ENCODE data around the gene ATP2C1. TPM values are rescaled to one million over a fixed set of nuclear protein-coding genes. Genes with fewer than 3 reads are reported as not detected.

Gene ATP2C1
- total and polyA plus RNA-seq, 2 of the 4 experiments (the other 2 are of a cell fraction), result 41.4 to 50.2 TPM

DNA sequence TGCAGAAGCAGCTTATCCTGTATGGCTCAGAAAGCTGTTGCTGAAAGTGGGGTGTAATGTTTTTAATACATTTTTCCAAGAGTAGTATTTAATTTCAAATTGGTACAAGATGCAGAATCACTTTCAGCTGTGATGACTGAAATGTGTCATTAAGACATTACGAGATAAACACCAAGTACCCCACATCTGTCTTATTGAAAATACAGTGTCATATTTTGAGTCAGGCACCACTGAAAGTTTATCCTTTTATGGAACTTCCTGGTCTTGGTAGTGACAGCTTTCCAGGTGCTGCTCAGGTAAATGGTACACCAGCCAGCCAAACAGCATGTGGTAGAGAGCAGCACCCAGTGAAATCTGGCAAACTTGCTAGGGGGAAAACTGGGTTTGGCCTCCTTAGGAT is 115.8 kb downstream of the ATP2C1 start:
- H3K56ac ChIP-seq (ENCODE audit: extremely low read depth, insufficient read depth, low read length), result no peak overlapping the region
- in situ Hi-C loops (cut with MboI; ENCODE audit: low sequenced_read_pairs) (no loop called here), intact Hi-C loops (cut with micrococcal nuclease) (loop anchor here (5.0 kb wide), 1 partner anchor 112 kb away; no protein-coding TSS in a partner anchor), dilution Hi-C loops (cut with HindIII; ENCODE audit: low sequenced_read_pairs, unreplicated experiment) (no loop called here)
- H3K9me3 ChIP-seq (ENCODE audit: control insufficient read depth, insufficient read depth, low read length), result no peaks in the 10 kb centered on the region
- no peak overlapping the region for H2AK5ac ChIP-seq (ENCODE audit: low read depth, low read length)
- no CpG with 5 or more reads among the region's 1 CpG for WGBS, 2 experiments (ENCODE audit: extremely low coverage in 2 of 2, insufficient read length in 1 of 2)
- peaks cover 2% of the 10 kb centered on the region; the same call in 1 of the 2 replicates for H3K4me1 ChIP-seq (ENCODE audit: control insufficient read depth, insufficient read depth, low read length)
- no peaks in the 10 kb centered on the region for H4K20me1 ChIP-seq (ENCODE audit: insufficient read depth, low read length)
- no peak overlapping the region for H2BK120ac ChIP-seq (ENCODE audit: low read depth, low read length)
- no peak overlapping the region for H3K27ac ChIP-seq (ENCODE audit: insufficient read depth, low read length)
- H3K4me2 ChIP-seq (ENCODE audit: low read depth, low read length), result no peak overlapping the region
- peaks cover 0 to 3% of the 10 kb centered on the region in 2 experiments; a peak in 1 of 4 replicates for H3K79me1 ChIP-seq (ENCODE audit: low read depth in 1 of 2, low read length in 2 of 2)
- ChIA-PET POLR2A (ENCODE audit: unreplicated experiment) (no interaction called here), CTCF (interaction anchor here (1.0 kb wide), 1 partner anchor 14 kb away, joined by 3 read pairs; no protein-coding TSS in a partner anchor)
- H3K36me3 ChIP-seq (ENCODE audit: control insufficient read depth, insufficient read depth, low read length), result peaks cover 6% of the 10 kb centered on the region
- no peak overlapping the region for H2AK9ac ChIP-seq (replicated peaks; ENCODE audit: low read depth, low read length, poor library complexity)
- TF ChIP-seq FOS (IDR thresholded peaks at IDR 0.05; ENCODE audit: low read depth, low read length) (no peak), MAFK (IDR thresholded peaks at IDR 0.05; ENCODE audit: low read depth, low read length) (no peak)
- H3K14ac ChIP-seq (replicated peaks; ENCODE audit: low read depth, low read length), result no peak overlapping the region
- H4K5ac ChIP-seq (ENCODE audit: low read depth, low read length), result no peak overlapping the region
- no peak overlapping the region for H3K4me3 ChIP-seq (ENCODE audit: insufficient read depth, low read depth, low read length)
- no peak overlapping the region for H3K9ac ChIP-seq (ENCODE audit: low read depth, low read length)
- BruUV-seq (replicated peaks), result no TSS peak
- H2BK15ac ChIP-seq (ENCODE audit: low read depth, low read length), result no peak overlapping the region
- H3K18ac ChIP-seq (ENCODE audit: low read depth, low read length), result no peak overlapping the region
- no peak overlapping the region for H4K91ac ChIP-seq (ENCODE audit: insufficient read depth, low read depth, low read length)
- no peaks in the 10 kb centered on the region for H3K9me1 ChIP-seq (ENCODE audit: insufficient read depth, low read length)
- no peaks in the 10 kb centered on the region for H3K27me3 ChIP-seq (ENCODE audit: control insufficient read depth, insufficient read depth, low read length)
- no peak overlapping the region for H3K23ac ChIP-seq (ENCODE audit: low read depth, low read length)
- ATAC-seq (ENCODE audit: low read depth) (no peak), DNase-seq (no peak)
- no peak overlapping the region for H4K8ac ChIP-seq (ENCODE audit: low read depth in 2 of 2, low read length in 2 of 2)
- no peak overlapping the region for H2BK5ac ChIP-seq (ENCODE audit: low read depth, low read length, poor library complexity, severe bottlenecking)
- H2AFZ ChIP-seq (replicated peaks; ENCODE audit: low read length, poor library complexity), result no peak overlapping the region
- H2BK20ac ChIP-seq (ENCODE audit: low read depth, low read length), result no peak overlapping the region
- H3K4ac ChIP-seq (ENCODE audit: low read depth, low read length), result no peak overlapping the region

All from IMR-90 (cell line).